GM23338 (cell line): ENCODE results near the gene OSER1. TPM values are rescaled to one million over a fixed set of nuclear protein-coding genes. Genes with fewer than 3 reads are reported as not detected.

Source experiments
- ATAC-seq: fragments of 200-7000 bp; cut with Tn5 transposase; 3 replicates; pipeline ENCODE4 v1.9.1; 2020
- DNase-seq: peaks from one replicate; pipeline ENCODE4 v3.0.0-alpha.2; 2015; ENCODE audit warnings: low spot score
- H2AFZ ChIP-seq: fragments of 200-600 bp; sonication (generic); 2 replicates; pipeline ENCODE4 v1.8.0; 2016; ENCODE audit warnings: antibody characterized with exemption, mild to moderate bottlenecking, moderate library complexity
- H3F3A ChIP-seq: fragments of 200-600 bp; sonication (generic); replicated peaks from 2 replicates; pipeline ENCODE4 v1.8.0; 2017; ENCODE audit warnings: antibody characterized with exemption, mixed run types, low read depth
- H3K27ac ChIP-seq: fragments of 200-600 bp; sonication (generic); 2 replicates; pipeline ENCODE4 v1.6.1; 2016; ENCODE audit warnings: low read depth
- H3K27me3 ChIP-seq: fragments of 200-600 bp; sonication (generic); 2 replicates; pipeline ENCODE4 v1.8.0; 2016; ENCODE audit warnings: mild to moderate bottlenecking, mixed run types, moderate library complexity; ENCODE audit not compliant: insufficient read depth
- H3K36me3 ChIP-seq: fragments of 200-600 bp; sonication (generic); 2 replicates; pipeline ENCODE4 v1.8.0; 2016; ENCODE audit warnings: mild to moderate bottlenecking; ENCODE audit not compliant: insufficient read depth
- H3K4me1 ChIP-seq: fragments of 200-600 bp; sonication (generic); 2 replicates; pipeline ENCODE4 v1.8.0; 2016; ENCODE audit warnings: mild to moderate bottlenecking, moderate library complexity; ENCODE audit not compliant: insufficient read depth
- H3K4me2 ChIP-seq: fragments of 200-600 bp; sonication (generic); 2 replicates; pipeline ENCODE4 v1.7.1; 2017; ENCODE audit warnings: mixed run types
- H3K4me3 ChIP-seq: fragments of 200-600 bp; sonication (generic); 2 replicates; pipeline ENCODE4 v1.6.1; 2016; ENCODE audit warnings: mixed run types
- H3K79me2 ChIP-seq: fragments of 200-600 bp; sonication (generic); replicated peaks from 2 replicates; pipeline ENCODE4 v1.8.0; 2017; ENCODE audit warnings: mild to moderate bottlenecking; ENCODE audit not compliant: insufficient read depth
- H3K9me2 ChIP-seq: fragments of 200-600 bp; sonication (generic); 2 replicates; pipeline ENCODE4 v1.8.0; 2017; ENCODE audit not compliant: insufficient read depth
- H4K20me1 ChIP-seq: fragments of 200-600 bp; sonication (generic); replicated peaks from 2 replicates; pipeline ENCODE4 v1.8.0; 2017; ENCODE audit warnings: mild to moderate bottlenecking; ENCODE audit not compliant: insufficient read depth
- H3K27ac Mint-ChIP-seq: 2 replicates; pipeline ENCODE4 v1.8.0; 2020; ENCODE audit warnings: inconsistent platforms, mild to moderate bottlenecking, moderate library complexity, mixed read lengths
- H3K27me3 Mint-ChIP-seq: 3 replicates; pipeline ENCODE4 v1.8.0; 2022; ENCODE audit warnings: low read depth, mild to moderate bottlenecking, moderate library complexity, mixed read lengths, inconsistent platforms; ENCODE audit not compliant: insufficient read depth, poor library complexity
- H3K36me3 Mint-ChIP-seq: 3 replicates; pipeline ENCODE4 v1.8.0; 2021; ENCODE audit warnings: low read depth, mild to moderate bottlenecking, inconsistent platforms, moderate library complexity, mixed read lengths
- H3K4me1 Mint-ChIP-seq: 3 replicates; pipeline ENCODE4 v1.8.0; 2020; ENCODE audit warnings: mild to moderate bottlenecking, inconsistent platforms, mixed read lengths
- H3K4me3 Mint-ChIP-seq: 3 replicates; pipeline ENCODE4 v1.8.0; 2021; ENCODE audit warnings: moderate library complexity, mild to moderate bottlenecking, inconsistent platforms, mixed read lengths
- H3K9me3 Mint-ChIP-seq: 3 replicates; pipeline ENCODE4 v1.8.0; 2020; ENCODE audit warnings: moderate library complexity, mild to moderate bottlenecking, inconsistent platforms, mixed read lengths
- CREB1 ChIP-seq: fragments of 250-450 bp; sonication (Bioruptor Pico); IDR thresholded peaks from 2 replicates; pipeline ENCODE4 v1.5.0; 2020; ENCODE audit warnings: low read depth, mild to moderate bottlenecking, moderate library complexity
- EZH2 ChIP-seq: fragments of 200-600 bp; sonication (generic); IDR thresholded peaks from one replicate; pipeline ENCODE4 v1.8.0; 2017; ENCODE audit warnings: antibody characterized with exemption, mild to moderate bottlenecking, low read depth; ENCODE audit not compliant: unreplicated experiment
- EZH2phosphoT487 ChIP-seq: fragments of 200-600 bp; sonication (generic); IDR thresholded peaks from one replicate; pipeline ENCODE4 v1.8.1; 2018; ENCODE audit warnings: antibody characterized with exemption; ENCODE audit not compliant: unreplicated experiment
- JUNB ChIP-seq: IDR thresholded peaks from one replicate; pipeline ENCODE4 v1.6.1; 2016; ENCODE audit warnings: antibody characterized with exemption; ENCODE audit not compliant: unreplicated experiment
- NANOG ChIP-seq: IDR thresholded peaks from 2 replicates; pipeline ENCODE4 v1.6.1; 2016; ENCODE audit warnings: antibody characterized with exemption, borderline replicate concordance
- POLR2AphosphoS5 ChIP-seq: IDR thresholded peaks from 2 replicates; pipeline ENCODE4 v1.6.1; 2016; ENCODE audit warnings: antibody characterized with exemption, low read depth
- STAT1 ChIP-seq: IDR thresholded peaks from one replicate; pipeline ENCODE4 v1.6.1; 2016; ENCODE audit warnings: antibody characterized with exemption; ENCODE audit not compliant: unreplicated experiment
- ZNF114 ChIP-seq: fragments of 250-450 bp; sonication (Bioruptor Pico); IDR thresholded peaks from 2 replicates; pipeline ENCODE4 v1.5.0; 2020; ENCODE audit warnings: mild to moderate bottlenecking, moderate library complexity
- ZNF331 ChIP-seq: fragments of 250-450 bp; sonication (Bioruptor Pico); IDR thresholded peaks from 2 replicates; pipeline ENCODE4 v1.5.0; 2020; ENCODE audit warnings: low read depth, mild to moderate bottlenecking, moderate library complexity
- polyA plus RNA-seq: library from polyadenylated mRNA; unstranded; fragments of >200 nt; fragmentation: Nextera tagmentation; extraction: Ambion mirVana; gene quantifications from 2 replicates; pipeline ENCODE4 v1.2.1, GENCODE V29; 2016
- total RNA-seq: library from RNA; depleted of rRNA; stranded (reverse); fragments of >200 nt; shearing (Covaris generic); gene quantifications from 2 replicates; pipeline ENCODE4 v1.2.3, GENCODE V29; 2014
- TF ChIP-seq, protein P1 (sequence below): IDR thresholded peaks from one replicate; pipeline ENCODE4 v1.6.1; 2018; ENCODE audit warnings: antibody characterized with exemption; ENCODE audit not compliant: unreplicated experiment
- TF ChIP-seq, protein P2 (sequence below), 2 experiments: fragments of 200-600 bp in 1 of 2; sonication (generic) in 1 of 2; conservative IDR thresholded peaks; 2 replicates each; pipeline versions ENCODE4 v1.5.1 to v1.6.1; 2016 to 2017; ENCODE audit warnings: antibody characterized with exemption in 2 of 2, low read depth in 2 of 2, mild to moderate bottlenecking in 2 of 2, moderate library complexity in 1 of 2
- TF ChIP-seq, protein P3 (sequence below): IDR thresholded peaks from 2 replicates; pipeline ENCODE4 v1.6.1; 2016; ENCODE audit warnings: antibody characterized with exemption

Gene OSER1
- total and polyA plus RNA-seq, 2 experiments from 2014 or later = 25.2 to 31.1 TPM

DNA sequence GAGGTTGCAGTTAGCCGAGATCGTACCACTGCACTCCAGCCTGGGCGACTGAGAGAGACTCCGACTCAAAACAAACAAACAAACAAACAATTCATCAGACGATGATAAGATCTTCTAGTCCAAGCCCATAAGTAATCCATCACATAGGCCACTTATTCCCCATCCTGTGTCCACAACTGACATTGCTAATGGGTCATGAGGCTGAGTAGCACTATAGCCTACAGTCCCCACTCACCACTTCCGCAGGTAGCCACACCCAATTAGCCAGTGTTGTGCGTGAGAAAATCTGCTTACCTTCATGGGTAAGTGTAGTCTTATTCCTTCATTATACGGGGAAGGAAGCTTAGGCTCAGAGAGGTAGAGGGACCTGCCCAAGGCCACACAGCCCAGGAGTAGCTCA is 36.7 kb downstream of the OSER1 start (continued):
- TF ChIP-seq, protein P1, sequence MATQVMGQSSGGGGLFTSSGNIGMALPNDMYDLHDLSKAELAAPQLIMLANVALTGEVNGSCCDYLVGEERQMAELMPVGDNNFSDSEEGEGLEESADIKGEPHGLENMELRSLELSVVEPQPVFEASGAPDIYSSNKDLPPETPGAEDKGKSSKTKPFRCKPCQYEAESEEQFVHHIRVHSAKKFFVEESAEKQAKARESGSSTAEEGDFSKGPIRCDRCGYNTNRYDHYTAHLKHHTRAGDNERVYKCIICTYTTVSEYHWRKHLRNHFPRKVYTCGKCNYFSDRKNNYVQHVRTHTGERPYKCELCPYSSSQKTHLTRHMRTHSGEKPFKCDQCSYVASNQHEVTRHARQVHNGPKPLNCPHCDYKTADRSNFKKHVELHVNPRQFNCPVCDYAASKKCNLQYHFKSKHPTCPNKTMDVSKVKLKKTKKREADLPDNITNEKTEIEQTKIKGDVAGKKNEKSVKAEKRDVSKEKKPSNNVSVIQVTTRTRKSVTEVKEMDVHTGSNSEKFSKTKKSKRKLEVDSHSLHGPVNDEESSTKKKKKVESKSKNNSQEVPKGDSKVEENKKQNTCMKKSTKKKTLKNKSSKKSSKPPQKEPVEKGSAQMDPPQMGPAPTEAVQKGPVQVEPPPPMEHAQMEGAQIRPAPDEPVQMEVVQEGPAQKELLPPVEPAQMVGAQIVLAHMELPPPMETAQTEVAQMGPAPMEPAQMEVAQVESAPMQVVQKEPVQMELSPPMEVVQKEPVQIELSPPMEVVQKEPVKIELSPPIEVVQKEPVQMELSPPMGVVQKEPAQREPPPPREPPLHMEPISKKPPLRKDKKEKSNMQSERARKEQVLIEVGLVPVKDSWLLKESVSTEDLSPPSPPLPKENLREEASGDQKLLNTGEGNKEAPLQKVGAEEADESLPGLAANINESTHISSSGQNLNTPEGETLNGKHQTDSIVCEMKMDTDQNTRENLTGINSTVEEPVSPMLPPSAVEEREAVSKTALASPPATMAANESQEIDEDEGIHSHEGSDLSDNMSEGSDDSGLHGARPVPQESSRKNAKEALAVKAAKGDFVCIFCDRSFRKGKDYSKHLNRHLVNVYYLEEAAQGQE = no peak
- TF ChIP-seq CREB1 (CRISPR knock-in tag) = no peak
- TF ChIP-seq NANOG = no peak
- TF ChIP-seq STAT1 = no peak

DNA sequence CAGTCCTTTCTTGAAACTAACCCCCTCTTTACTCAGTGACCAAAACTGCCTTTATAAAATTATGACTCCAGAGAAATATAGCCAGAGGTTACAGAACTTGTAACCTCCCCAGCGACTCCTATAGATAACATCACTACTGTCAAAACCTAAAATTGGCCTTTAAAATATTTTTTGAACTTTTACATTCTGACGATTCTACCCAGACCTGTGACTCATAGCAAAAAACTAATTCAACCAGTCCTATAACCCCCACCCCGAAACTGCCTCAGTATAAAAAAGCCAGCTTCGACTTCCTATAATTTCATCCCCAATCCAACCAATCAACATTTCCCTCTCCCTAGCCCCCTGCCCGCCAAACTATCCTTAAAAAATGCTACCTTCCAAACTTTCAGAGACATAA is 37.5 kb downstream of the OSER1 start:
- Histone ChIP-seq H3K27me3 (no peaks in the 10 kb centered on the region), H3K27ac (no peak overlapping the region), H3K9me2 (no peaks in the 10 kb centered on the region), H3K4me2 (no peak overlapping the region), H3K79me2 (no peaks in the 10 kb centered on the region), H3F3A (no peaks in the 10 kb centered on the region), H3K4me3 (no peak overlapping the region), H3K4me1 (no peaks in the 10 kb centered on the region), H2AFZ (no peak overlapping the region), H4K20me1 (no peaks in the 10 kb centered on the region), H3K36me3 (no peaks in the 10 kb centered on the region)
- no peak for ATAC-seq
- Mint-ChIP-seq H3K36me3 (no peaks in the 10 kb centered on the region; the same call in 2 of the 3 replicates), H3K27ac (no peak overlapping the region; the same call in 1 of the 2 replicates), H3K27me3 (peaks cover 10% of the 10 kb centered on the region), H3K4me1 (no peaks in the 10 kb centered on the region; the same call in 2 of the 3 replicates), H3K4me3 (no peak overlapping the region), H3K9me3 (no peaks in the 10 kb centered on the region)
- no peak for DNase-seq
- TF ChIP-seq ZNF331 (CRISPR knock-in tag) (no peak), POLR2AphosphoS5 (no peak), EZH2phosphoT487 (no peak), ZNF114 (no peak), NANOG (no peak), STAT1 (no peak), EZH2 (no peak), CREB1 (CRISPR knock-in tag) (no peak), JUNB (no peak)
- TF ChIP-seq, protein P2, sequence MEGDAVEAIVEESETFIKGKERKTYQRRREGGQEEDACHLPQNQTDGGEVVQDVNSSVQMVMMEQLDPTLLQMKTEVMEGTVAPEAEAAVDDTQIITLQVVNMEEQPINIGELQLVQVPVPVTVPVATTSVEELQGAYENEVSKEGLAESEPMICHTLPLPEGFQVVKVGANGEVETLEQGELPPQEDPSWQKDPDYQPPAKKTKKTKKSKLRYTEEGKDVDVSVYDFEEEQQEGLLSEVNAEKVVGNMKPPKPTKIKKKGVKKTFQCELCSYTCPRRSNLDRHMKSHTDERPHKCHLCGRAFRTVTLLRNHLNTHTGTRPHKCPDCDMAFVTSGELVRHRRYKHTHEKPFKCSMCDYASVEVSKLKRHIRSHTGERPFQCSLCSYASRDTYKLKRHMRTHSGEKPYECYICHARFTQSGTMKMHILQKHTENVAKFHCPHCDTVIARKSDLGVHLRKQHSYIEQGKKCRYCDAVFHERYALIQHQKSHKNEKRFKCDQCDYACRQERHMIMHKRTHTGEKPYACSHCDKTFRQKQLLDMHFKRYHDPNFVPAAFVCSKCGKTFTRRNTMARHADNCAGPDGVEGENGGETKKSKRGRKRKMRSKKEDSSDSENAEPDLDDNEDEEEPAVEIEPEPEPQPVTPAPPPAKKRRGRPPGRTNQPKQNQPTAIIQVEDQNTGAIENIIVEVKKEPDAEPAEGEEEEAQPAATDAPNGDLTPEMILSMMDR (conservative IDR thresholded peaks at IDR 0.05; ENCODE audit: low read depth in 2 of 2) = no peak
- TF ChIP-seq, protein P1 = no peak
- TF ChIP-seq, protein P3, sequence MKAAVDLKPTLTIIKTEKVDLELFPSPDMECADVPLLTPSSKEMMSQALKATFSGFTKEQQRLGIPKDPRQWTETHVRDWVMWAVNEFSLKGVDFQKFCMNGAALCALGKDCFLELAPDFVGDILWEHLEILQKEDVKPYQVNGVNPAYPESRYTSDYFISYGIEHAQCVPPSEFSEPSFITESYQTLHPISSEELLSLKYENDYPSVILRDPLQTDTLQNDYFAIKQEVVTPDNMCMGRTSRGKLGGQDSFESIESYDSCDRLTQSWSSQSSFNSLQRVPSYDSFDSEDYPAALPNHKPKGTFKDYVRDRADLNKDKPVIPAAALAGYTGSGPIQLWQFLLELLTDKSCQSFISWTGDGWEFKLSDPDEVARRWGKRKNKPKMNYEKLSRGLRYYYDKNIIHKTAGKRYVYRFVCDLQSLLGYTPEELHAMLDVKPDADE = no peak
